Naive thymus-derived CD8-positive, alpha-beta T cell (primary cell): ENCODE measurements around the gene DCLK1. TPM values are rescaled to one million over a fixed set of nuclear protein-coding genes. Genes with fewer than 3 reads are reported as not detected.
"Not testable (repeated sequence)": the region's sequence is repeated elsewhere in the genome, so short reads cannot be mapped to it uniquely, and the experiment has no call there.

Source experiments
- ATAC-seq, 2 donors: fragments of 150-1000 bp; cut with Tn5 transposase in 1 of 2; sonication (Bioruptor Pico), chemical (Tn5 transposase) in 1 of 2; 1 replicate in 1 of 2; 2 replicates in 1 of 2; pipeline ENCODE4 v1.10.0; 2021; ENCODE audit warnings: mild to moderate bottlenecking in 2 of 2, moderate library complexity in 2 of 2
- POLR2A ChIA-PET: fragments of 350-600 bp; sonication (Branson Sonifier 250); formaldehyde crosslinking; loops from one replicate; lab custom pipeline; 2021; ENCODE audit warnings: antibody characterized with exemption; lab: Charles Lee
- DNase-seq, 10 donors: peaks; one replicate each; pipeline versions ENCODE4 v3.0.0 to v3.0.0-alpha.2; 2020 to 2022
- H3K27ac Mint-ChIP-seq, 10 donors: one replicate each; pipeline ENCODE4 v1.8.0; 2020 to 2022; ENCODE audit warnings: mild to moderate bottlenecking in 10 of 10, mixed read lengths in 10 of 10, moderate library complexity in 4 of 10, inconsistent platforms in 1 of 10
- H3K27me3 Mint-ChIP-seq, 5 donors: one replicate each; pipeline ENCODE4 v1.8.0; 2021 to 2022; ENCODE audit warnings: mixed read lengths in 5 of 5
- H3K36me3 Mint-ChIP-seq, 3 donors: one replicate each; pipeline ENCODE4 v1.8.0; 2020 to 2022; ENCODE audit warnings: mixed read lengths in 3 of 3, mild to moderate bottlenecking in 2 of 3, inconsistent platforms in 1 of 3
- H3K4me1 Mint-ChIP-seq, 4 donors: one replicate each; pipeline ENCODE4 v1.8.0; 2021 to 2022; ENCODE audit warnings: mixed read lengths in 4 of 4
- H3K4me3 Mint-ChIP-seq, 10 donors: one replicate each; pipeline ENCODE4 v1.8.0; 2020 to 2022; ENCODE audit warnings: mild to moderate bottlenecking in 10 of 10, mixed read lengths in 10 of 10, moderate library complexity in 6 of 10, inconsistent platforms in 1 of 10
- H3K9me3 Mint-ChIP-seq, 9 donors: one replicate each; pipeline ENCODE4 v1.8.0; 2020 to 2022; ENCODE audit warnings: mixed read lengths in 9 of 9, mild to moderate bottlenecking in 3 of 9, inconsistent platforms in 1 of 9, moderate library complexity in 1 of 9
- polyA plus RNA-seq, 3 donors: library from polyadenylated mRNA; unstranded; fragments of 300-500 nt; fragmentation: Illumina TruSeq; gene quantifications; one replicate each; pipeline ENCODE4 v1.2.3, GENCODE V29; 2021
- total RNA-seq, 8 experiments: library from RNA in 2 of 8; stranded (reverse) in 2 of 8; gene quantifications; one replicate each; pipeline ENCODE4 v1.2.3 and lab custom pipeline; 2021 to 2026

DCLK1 gene
- total and polyA plus RNA-seq, 5 experiments from 2014 or later, result not detected

DNA sequence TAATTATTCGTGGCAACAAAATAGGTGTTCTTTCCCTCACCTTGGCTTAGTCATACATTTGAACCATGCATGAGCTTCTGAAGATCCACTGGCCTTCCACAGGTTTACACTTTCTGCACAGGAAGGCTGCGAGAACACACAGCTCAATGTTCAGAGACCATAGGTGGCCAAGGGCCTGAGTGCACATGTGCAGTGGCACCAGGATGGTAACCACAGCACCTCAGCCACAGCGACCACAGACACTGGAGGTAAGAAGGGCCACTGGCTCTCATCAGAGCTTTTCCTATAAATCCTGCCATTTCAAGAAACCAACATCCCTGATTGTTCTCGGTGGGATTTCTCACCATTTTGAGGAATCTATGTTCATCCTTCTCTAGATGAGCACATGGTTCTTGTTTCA lies 1.6 kb downstream of the DCLK1 start:
- no peak for DNase-seq
- Mint-ChIP-seq H3K4me3 (no peak overlapping the region), H3K4me1 (peaks cover 0 to 4% (median 0%) of the 10 kb centered on the region in 4 donors), H3K27ac (no peak overlapping the region), H3K27me3 (peaks cover 15 to 52% (median 38%) of the 10 kb centered on the region in 5 donors), H3K36me3 (no peaks in the 10 kb centered on the region), H3K9me3 (peaks cover 0 to 4% (median 0%) of the 10 kb centered on the region in 9 donors)
- ATAC-seq, result no peak
- POLR2A ChIA-PET, result no interaction called here

DNA sequence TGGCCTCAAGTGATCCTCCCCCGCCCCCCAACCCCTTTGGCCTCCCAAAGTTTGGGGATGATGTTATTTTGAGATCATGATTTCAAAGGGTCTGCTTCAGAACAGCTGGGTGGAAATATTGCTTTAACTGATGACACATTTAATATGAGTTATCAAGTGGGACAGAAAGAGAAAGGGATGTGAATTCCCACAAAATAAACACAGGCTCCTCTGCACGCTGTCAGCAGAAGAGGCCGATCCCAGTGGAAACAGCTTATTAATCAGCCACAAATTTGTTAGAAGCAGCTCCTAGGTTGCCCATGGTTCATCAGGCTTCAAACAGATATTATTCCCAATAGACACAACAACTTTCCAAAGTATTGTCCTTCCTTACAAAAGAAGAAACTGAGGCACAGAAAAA lies 4.7 kb downstream of the DCLK1 start:
- no peak for DNase-seq

GRCh38 chr13:36125841-36126240 lies 5.3 kb downstream of the DCLK1 start:
- H3K36me3 Mint-ChIP-seq, result no peaks in the 10 kb centered on the region
- H3K4me1 Mint-ChIP-seq, result peaks cover 0 to 4% (median 0%) of the 10 kb centered on the region in 4 donors
- peaks cover 0 to 4% (median 0%) of the 10 kb centered on the region in 9 donors for H3K9me3 Mint-ChIP-seq
- POLR2A ChIA-PET, result no interaction called here
- H3K27ac Mint-ChIP-seq, result no peak overlapping the region
- H3K4me3 Mint-ChIP-seq, result no peak overlapping the region
- peaks cover 8 to 19% (median 13%) of the 10 kb centered on the region in 5 donors for H3K27me3 Mint-ChIP-seq
- ATAC-seq, result no peak
- no peak for DNase-seq

More for the DNA sequence above, 4.7 kb downstream of the DCLK1 start:
- no peaks in the 10 kb centered on the region for H3K36me3 Mint-ChIP-seq
- ATAC-seq, result no peak
- no peak overlapping the region for H3K4me3 Mint-ChIP-seq
- H3K9me3 Mint-ChIP-seq, result peaks cover 0 to 4% (median 0%) of the 10 kb centered on the region in 9 donors
- H3K27ac Mint-ChIP-seq, result no peak overlapping the region
- H3K4me1 Mint-ChIP-seq, result peaks cover 0 to 4% (median 0%) of the 10 kb centered on the region in 4 donors
- POLR2A ChIA-PET, result no interaction called here
- H3K27me3 Mint-ChIP-seq, result peaks cover 8 to 21% (median 15%) of the 10 kb centered on the region in 5 donors

GRCh38 chr13:36124236-36124822 lies 6.9 kb downstream of the DCLK1 start:
- Mint-ChIP-seq H3K27me3 (peaks cover 3 to 5% (median 4%) of the 10 kb centered on the region in 5 donors), H3K36me3 (no peaks in the 10 kb centered on the region), H3K27ac (no peak overlapping the region), H3K9me3 (peaks cover 0 to 6% (median 0%) of the 10 kb centered on the region in 9 donors), H3K4me3 (no peak overlapping the region), H3K4me1 (no peaks in the 10 kb centered on the region)
- DNase-seq, result no peak
- POLR2A ChIA-PET, result no interaction called here
- ATAC-seq, result no peak

- no peak overlapping the region for H3K27ac Mint-ChIP-seq
- no peak for DNase-seq
- POLR2A ChIA-PET, result no interaction called here
Observed at GRCh38 chr13:36115306-36115705, 15.9 kb downstream of the DCLK1 start.

DNA sequence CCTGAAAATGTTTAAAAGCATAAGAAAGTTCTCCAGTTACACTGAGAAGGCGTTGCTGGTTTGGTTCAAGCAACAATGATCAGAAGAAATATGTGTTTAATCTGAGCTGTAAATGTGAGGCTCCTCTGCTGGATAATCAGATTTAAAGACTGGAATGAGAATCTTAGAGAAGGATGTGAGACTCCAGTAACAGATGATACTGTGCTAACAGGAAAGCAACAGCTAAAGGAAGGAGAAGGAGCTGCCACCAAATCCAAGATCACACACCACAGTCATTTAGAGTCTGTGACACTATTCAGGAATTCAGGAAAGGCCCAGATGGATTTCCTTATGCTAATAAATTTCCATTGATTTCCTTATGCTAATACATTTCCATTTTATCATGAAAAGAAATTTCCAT lies 16.9 kb downstream of the DCLK1 start:
- Mint-ChIP-seq H3K27ac (no peak overlapping the region), H3K4me1 (no peaks in the 10 kb centered on the region), H3K4me3 (no peak overlapping the region), H3K27me3 (peaks cover 0 to 1% (median 0%) of the 10 kb centered on the region in 5 donors), H3K9me3 (peaks cover 0 to 7% (median 0%) of the 10 kb centered on the region in 9 donors), H3K36me3 (no peaks in the 10 kb centered on the region)
- ATAC-seq (no peak), DNase-seq (no peak)
- POLR2A ChIA-PET, result no interaction called here

More at GRCh38 chr13:36115306-36115705, 15.9 kb downstream of the DCLK1 start:
- H3K9me3 Mint-ChIP-seq, result peaks cover 0 to 7% (median 0%) of the 10 kb centered on the region in 9 donors
- peaks cover 0 to 1% (median 0%) of the 10 kb centered on the region in 5 donors for H3K27me3 Mint-ChIP-seq
- no peaks in the 10 kb centered on the region for H3K36me3 Mint-ChIP-seq
- H3K4me3 Mint-ChIP-seq, result no peak overlapping the region
- ATAC-seq, result no peak
- H3K4me1 Mint-ChIP-seq, result no peaks in the 10 kb centered on the region

DNA sequence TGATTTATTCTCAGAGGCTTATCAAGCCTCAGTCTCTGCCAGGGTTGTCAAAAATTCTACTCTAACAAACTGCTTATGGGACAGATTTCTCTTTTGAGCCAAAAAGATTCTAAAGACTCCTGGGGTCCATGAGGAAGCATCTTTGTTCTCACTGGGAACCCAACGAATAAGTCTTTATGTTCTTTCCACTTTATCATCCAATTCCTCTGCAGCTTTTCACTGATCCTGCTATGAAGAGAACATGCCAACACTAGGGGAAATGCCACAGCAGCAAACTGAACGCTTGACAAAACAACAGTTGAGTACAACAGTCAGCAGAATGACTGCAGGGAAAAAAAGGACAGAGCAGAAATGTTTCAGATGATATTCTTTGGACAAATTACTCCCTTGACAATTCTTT lies 22.2 kb downstream of the DCLK1 start:
- Mint-ChIP-seq H3K4me3 (no peak overlapping the region), H3K27me3 (peaks cover 0 to 3% (median 0%) of the 10 kb centered on the region in 5 donors)

GRCh38 chr13:36108342-36108741 lies 22.8 kb downstream of the DCLK1 start:
- Mint-ChIP-seq H3K27ac (no peak overlapping the region), H3K4me3 (no peak overlapping the region), H3K9me3 (peaks cover 0 to 7% (median 0%) of the 10 kb centered on the region in 9 donors), H3K4me1 (no peaks in the 10 kb centered on the region), H3K36me3 (no peaks in the 10 kb centered on the region), H3K27me3 (peaks cover 0 to 5% (median 0%) of the 10 kb centered on the region in 5 donors)
- ATAC-seq (no peak), DNase-seq (no peak)
- POLR2A ChIA-PET, result no interaction called here

More for the DNA sequence above, 22.2 kb downstream of the DCLK1 start:
- ATAC-seq, result no peak
- POLR2A ChIA-PET, result no interaction called here
- Mint-ChIP-seq H3K27ac (no peak overlapping the region), H3K36me3 (no peaks in the 10 kb centered on the region), H3K9me3 (peaks cover 0 to 7% (median 0%) of the 10 kb centered on the region in 9 donors), H3K4me1 (no peaks in the 10 kb centered on the region)
- DNase-seq, result no peak

DNA sequence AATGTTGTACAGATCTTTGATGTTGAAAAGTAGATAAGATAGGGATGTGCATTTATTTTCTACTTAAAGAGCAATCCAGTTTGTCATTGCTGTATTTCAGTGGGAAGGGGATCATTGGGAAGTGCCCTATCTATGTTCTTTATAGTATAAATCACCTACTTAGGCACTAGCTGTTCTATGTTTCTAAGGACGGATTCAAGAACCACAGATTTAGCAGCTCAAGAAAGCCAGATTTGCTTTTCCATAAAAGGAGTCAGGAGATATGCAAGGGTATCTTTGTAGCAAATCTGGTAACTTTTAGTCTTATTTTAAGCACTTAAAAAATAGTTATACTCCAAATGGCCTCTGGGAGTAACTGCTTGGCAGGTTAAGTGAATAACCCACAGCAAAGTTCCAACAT lies 23.7 kb downstream of the DCLK1 start:
- POLR2A ChIA-PET, result no interaction called here
- peaks cover 0 to 7% (median 0%) of the 10 kb centered on the region in 9 donors for H3K9me3 Mint-ChIP-seq
- no peaks in the 10 kb centered on the region for H3K4me1 Mint-ChIP-seq
- no peak for DNase-seq
- no peak for ATAC-seq
- H3K4me3 Mint-ChIP-seq, result no peak overlapping the region
- peaks cover 0 to 5% (median 0%) of the 10 kb centered on the region in 5 donors for H3K27me3 Mint-ChIP-seq
- H3K36me3 Mint-ChIP-seq, result no peaks in the 10 kb centered on the region
- H3K27ac Mint-ChIP-seq, result no peak overlapping the region

- H3K36me3 Mint-ChIP-seq, result no peaks in the 10 kb centered on the region
- no peaks in the 10 kb centered on the region for H3K4me1 Mint-ChIP-seq
- DNase-seq (no peak), ATAC-seq (no peak)
- no peak overlapping the region for H3K27ac Mint-ChIP-seq
- peaks cover 0 to 5% (median 0%) of the 10 kb centered on the region in 9 donors for H3K9me3 Mint-ChIP-seq
- POLR2A ChIA-PET, result no interaction called here
- H3K27me3 Mint-ChIP-seq, result peaks cover 0 to 5% (median 0%) of the 10 kb centered on the region in 5 donors
- H3K4me3 Mint-ChIP-seq, result no peak overlapping the region
Observed at GRCh38 chr13:36105726-36106125, 25.5 kb downstream of the DCLK1 start.

DNA sequence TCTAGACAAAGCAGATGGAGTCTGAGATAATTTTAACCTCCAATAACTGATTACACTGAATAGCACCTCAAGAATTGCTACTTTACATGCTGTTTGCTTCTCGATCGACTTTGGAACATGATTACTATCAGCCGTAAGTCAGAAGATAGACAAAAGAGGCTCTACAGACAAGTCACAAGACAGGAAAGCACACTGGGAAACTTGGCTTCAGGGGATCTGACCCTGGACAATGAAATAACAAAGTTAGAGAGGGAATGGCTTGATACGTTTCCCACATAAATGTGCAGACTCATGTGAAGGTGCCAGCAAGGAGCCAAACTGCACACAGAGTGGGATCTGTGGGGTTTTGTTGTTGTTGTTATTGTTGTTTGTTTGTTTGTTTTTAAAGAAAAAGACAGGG lies 28.5 kb downstream of the DCLK1 start:
- no peak for ATAC-seq
- Mint-ChIP-seq H3K36me3 (no peaks in the 10 kb centered on the region), H3K27me3 (peaks cover 0 to 5% (median 0%) of the 10 kb centered on the region in 5 donors), H3K27ac (no peak overlapping the region), H3K9me3 (peaks cover 0 to 3% (median 0%) of the 10 kb centered on the region in 9 donors), H3K4me3 (no peak overlapping the region), H3K4me1 (no peaks in the 10 kb centered on the region)
- no peak for DNase-seq
- POLR2A ChIA-PET, result no interaction called here

GRCh38 chr13:36101907-36102306 lies 29.3 kb downstream of the DCLK1 start:
- H3K36me3 Mint-ChIP-seq, POLR2A ChIA-PET, H3K4me1 Mint-ChIP-seq, DNase-seq, H3K4me3 Mint-ChIP-seq, ATAC-seq, H3K27ac Mint-ChIP-seq, H3K27me3 Mint-ChIP-seq, H3K9me3 Mint-ChIP-seq: not testable (repeated sequence)

DNA sequence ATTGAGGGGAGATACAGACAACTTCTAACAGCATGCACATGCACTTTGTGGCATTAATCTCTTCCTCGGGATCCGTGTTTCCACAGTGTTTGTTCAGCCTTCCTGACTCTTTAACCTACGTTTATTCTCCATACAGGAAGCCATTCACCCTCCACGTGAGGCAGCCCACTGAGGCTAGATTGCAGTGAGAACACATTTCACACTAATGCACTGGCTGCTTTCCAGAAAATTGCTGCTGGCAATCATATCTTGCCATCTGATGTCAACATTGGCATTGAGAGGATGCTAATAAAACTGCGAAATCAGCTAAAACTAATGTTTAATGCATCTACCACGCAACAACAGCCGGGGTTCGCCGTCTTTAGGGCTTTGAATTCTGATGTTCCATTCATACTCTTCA lies 30.0 kb downstream of the DCLK1 start:
- DNase-seq, result no peak
- Mint-ChIP-seq H3K36me3 (no peaks in the 10 kb centered on the region), H3K9me3 (peaks cover 0 to 3% (median 0%) of the 10 kb centered on the region in 9 donors), H3K27me3 (peaks cover 0 to 5% (median 0%) of the 10 kb centered on the region in 5 donors), H3K27ac (no peak overlapping the region), H3K4me3 (no peak overlapping the region), H3K4me1 (no peaks in the 10 kb centered on the region)
- ATAC-seq, result no peak
- POLR2A ChIA-PET, result no interaction called here

DNA sequence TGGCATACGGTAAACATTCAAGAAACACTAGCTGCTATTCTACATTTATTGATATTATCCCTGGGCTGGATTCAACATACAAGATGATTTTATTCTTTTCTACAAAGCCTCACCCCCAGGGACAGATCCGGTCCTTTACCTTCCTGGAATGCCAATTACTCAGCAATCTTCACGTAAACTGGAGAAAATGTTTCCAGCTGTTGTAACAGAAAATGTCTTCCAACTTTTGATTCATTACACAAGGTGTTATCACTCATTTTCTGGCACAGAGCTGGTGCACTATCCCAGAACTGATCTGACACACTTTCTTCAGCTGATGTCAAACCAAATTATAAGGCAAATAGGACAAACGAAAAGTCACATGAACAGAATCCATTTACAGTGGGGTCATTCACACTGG lies 33.1 kb downstream of the DCLK1 start:
- no peak for DNase-seq
- Mint-ChIP-seq H3K4me3 (no peak overlapping the region), H3K27me3 (peaks cover 0 to 3% (median 0%) of the 10 kb centered on the region in 5 donors), H3K36me3 (no peaks in the 10 kb centered on the region), H3K9me3 (peaks cover 0 to 3% (median 0%) of the 10 kb centered on the region in 9 donors), H3K4me1 (no peaks in the 10 kb centered on the region), H3K27ac (no peak overlapping the region)
- no peak for ATAC-seq
- POLR2A ChIA-PET, result no interaction called here
